ENCODE results near the gene NUB1. TPM values are rescaled to one million over a fixed set of nuclear protein-coding genes. Genes with fewer than 3 reads are reported as not detected.

Gene NUB1
- polyA plus RNA-seq, 1 donor (not counting 4 experiments of a cell fraction or from before 2014, with no cell fraction given): 34.6 TPM

DNA sequence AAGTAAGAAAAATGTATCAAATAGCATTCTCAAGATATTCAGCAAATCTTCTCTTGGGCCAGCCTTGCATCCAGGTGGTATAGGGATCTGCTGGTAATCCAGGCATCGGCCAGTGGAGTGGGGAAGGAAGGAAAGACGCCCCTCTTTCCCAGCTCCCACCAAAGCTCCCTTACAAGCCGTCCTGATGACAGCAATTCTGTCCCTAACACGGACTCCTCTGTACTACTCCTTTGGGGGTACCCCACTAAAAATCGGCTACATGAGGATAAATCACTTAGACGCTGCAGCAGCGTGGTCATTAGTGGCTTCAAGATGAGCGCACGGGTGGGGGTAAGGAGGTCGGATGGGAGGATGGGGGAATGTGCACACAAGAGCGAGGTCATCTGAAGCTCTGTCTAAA is 24.7 kb upstream of the NUB1 start:
- Histone ChIP-seq H3K9ac (ENCODE audit: control insufficient read depth, extremely low read depth, insufficient read depth, low read length) (no peak overlapping the region), H3K4me2 (ENCODE audit: control insufficient read depth, extremely low read depth, insufficient read depth, low read depth, low read length) (no peak overlapping the region), H3K79me2 (ENCODE audit: control insufficient read depth, insufficient read depth, low read length) (no peaks in the 10 kb centered on the region), H3K4me3 (ENCODE audit: control insufficient read depth in 2 of 3, extremely low read depth in 1 of 3, insufficient read depth in 2 of 3, low read depth in 1 of 3, low read length in 3 of 3) (no peak overlapping the region), H3K27ac (ENCODE audit: control insufficient read depth, insufficient read depth, low read length) (no peak overlapping the region), H3K4me1 (ENCODE audit: control insufficient read depth, extremely low read depth, insufficient read depth, low read length) (no peaks in the 10 kb centered on the region), H3K36me3 (ENCODE audit: control insufficient read depth in 2 of 2, extremely low read depth in 1 of 2, insufficient read depth in 2 of 2, low read length in 2 of 2) (no peaks in the 10 kb centered on the region), H2AFZ (ENCODE audit: control insufficient read depth, low read length) (no peak overlapping the region), H3K9me1 (ENCODE audit: control insufficient read depth, extremely low read depth, insufficient read depth, low read length) (no peaks in the 10 kb centered on the region), H3K27me3 (ENCODE audit: control insufficient read depth, extremely low read depth, insufficient read depth, low read length) (no peaks in the 10 kb centered on the region), H3K9me3 (ENCODE audit: control insufficient read depth, low read depth, low read length) (peaks cover 6% of the 10 kb centered on the region), H4K20me1 (ENCODE audit: control insufficient read depth, extremely low read depth, insufficient read depth, low read length) (no peaks in the 10 kb centered on the region)
- dilution Hi-C loops (cut with MboI; ENCODE audit: extremely low pct_ligation_motif_present, low sequenced_read_pairs): no loop called here
- TF ChIP-seq, protein P1, sequence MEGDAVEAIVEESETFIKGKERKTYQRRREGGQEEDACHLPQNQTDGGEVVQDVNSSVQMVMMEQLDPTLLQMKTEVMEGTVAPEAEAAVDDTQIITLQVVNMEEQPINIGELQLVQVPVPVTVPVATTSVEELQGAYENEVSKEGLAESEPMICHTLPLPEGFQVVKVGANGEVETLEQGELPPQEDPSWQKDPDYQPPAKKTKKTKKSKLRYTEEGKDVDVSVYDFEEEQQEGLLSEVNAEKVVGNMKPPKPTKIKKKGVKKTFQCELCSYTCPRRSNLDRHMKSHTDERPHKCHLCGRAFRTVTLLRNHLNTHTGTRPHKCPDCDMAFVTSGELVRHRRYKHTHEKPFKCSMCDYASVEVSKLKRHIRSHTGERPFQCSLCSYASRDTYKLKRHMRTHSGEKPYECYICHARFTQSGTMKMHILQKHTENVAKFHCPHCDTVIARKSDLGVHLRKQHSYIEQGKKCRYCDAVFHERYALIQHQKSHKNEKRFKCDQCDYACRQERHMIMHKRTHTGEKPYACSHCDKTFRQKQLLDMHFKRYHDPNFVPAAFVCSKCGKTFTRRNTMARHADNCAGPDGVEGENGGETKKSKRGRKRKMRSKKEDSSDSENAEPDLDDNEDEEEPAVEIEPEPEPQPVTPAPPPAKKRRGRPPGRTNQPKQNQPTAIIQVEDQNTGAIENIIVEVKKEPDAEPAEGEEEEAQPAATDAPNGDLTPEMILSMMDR (optimal IDR thresholded peaks at IDR 0.05 in 1 of 3, IDR thresholded peaks at IDR 0.05 in 1 of 3, conservative IDR thresholded peaks at IDR 0.05 in 1 of 3; ENCODE audit: extremely low read depth in 1 of 3, insufficient read depth in 2 of 3, low read length in 3 of 3): no peak
- TF ChIP-seq EZH2 (IDR thresholded peaks at IDR 0.05; ENCODE audit: low read length): no peak
- DNase-seq (ENCODE audit: low read depth, low spot score): no peak
- no peak for FAIRE-seq

GRCh38 chr7:151317936-151318335 is 23.7 kb upstream of the NUB1 start:
- H3K27ac ChIP-seq (ENCODE audit: control insufficient read depth, insufficient read depth, low read length): no peak overlapping the region
- no peaks in the 10 kb centered on the region for H3K4me1 ChIP-seq (ENCODE audit: control insufficient read depth, extremely low read depth, insufficient read depth, low read length)
- H3K27me3 ChIP-seq (ENCODE audit: control insufficient read depth, extremely low read depth, insufficient read depth, low read length): no peaks in the 10 kb centered on the region
- H3K9me1 ChIP-seq (ENCODE audit: control insufficient read depth, extremely low read depth, insufficient read depth, low read length): no peaks in the 10 kb centered on the region
- no peaks in the 10 kb centered on the region for H4K20me1 ChIP-seq (ENCODE audit: control insufficient read depth, extremely low read depth, insufficient read depth, low read length)
- peaks cover 6% of the 10 kb centered on the region for H3K9me3 ChIP-seq (ENCODE audit: control insufficient read depth, low read depth, low read length)
- no peak overlapping the region for H3K9ac ChIP-seq (ENCODE audit: control insufficient read depth, extremely low read depth, insufficient read depth, low read length)
- no peak overlapping the region for H2AFZ ChIP-seq (ENCODE audit: control insufficient read depth, low read length)
- TF ChIP-seq, protein P1 (optimal IDR thresholded peaks at IDR 0.05 in 1 of 3, IDR thresholded peaks at IDR 0.05 in 1 of 3, conservative IDR thresholded peaks at IDR 0.05 in 1 of 3; ENCODE audit: extremely low read depth in 1 of 3, insufficient read depth in 2 of 3, low read length in 3 of 3): no peak
- TF ChIP-seq EZH2 (IDR thresholded peaks at IDR 0.05; ENCODE audit: low read length): no peak
- H3K36me3 ChIP-seq (ENCODE audit: control insufficient read depth in 2 of 2, extremely low read depth in 1 of 2, insufficient read depth in 2 of 2, low read length in 2 of 2): no peaks in the 10 kb centered on the region
- H3K4me2 ChIP-seq (ENCODE audit: control insufficient read depth, extremely low read depth, insufficient read depth, low read depth, low read length): no peak overlapping the region
- DNase-seq (ENCODE audit: low read depth, low spot score) (no peak), FAIRE-seq (no peak)
- no peaks in the 10 kb centered on the region for H3K79me2 ChIP-seq (ENCODE audit: control insufficient read depth, insufficient read depth, low read length)
- dilution Hi-C loops (cut with MboI; ENCODE audit: extremely low pct_ligation_motif_present, low sequenced_read_pairs): no loop called here
- no peak overlapping the region for H3K4me3 ChIP-seq (ENCODE audit: control insufficient read depth in 2 of 3, extremely low read depth in 1 of 3, insufficient read depth in 2 of 3, low read depth in 1 of 3, low read length in 3 of 3)
